K562 (cell line): ENCODE results near the gene GEMIN8. TPM values are rescaled to one million over a fixed set of nuclear protein-coding genes. Genes with fewer than 3 reads are reported as not detected.
A peak's percentile ranks its signal among the peaks of the same experiment; 100 is the strongest.

Experiments
- BRCA1 ChIP-seq, 2 experiments: fragments of 450-650 bp in 1 of 2; sonication (generic) in 1 of 2; formaldehyde crosslinking in 1 of 2; IDR thresholded peaks; 2 replicates each; pipeline versions ENCODE4 v1.5.0 to v1.6.1; 2017 to 2020; ENCODE audit warnings: mild to moderate bottlenecking in 1 of 2, missing genetic modification reagents in 1 of 2
- ESRRA ChIP-seq: fragments of 450-650 bp; IDR thresholded peaks from 2 replicates; pipeline ENCODE4 v1.6.1; 2014; ENCODE audit warnings: low read depth, mild to moderate bottlenecking, moderate library complexity, borderline replicate concordance
- EWSR1 ChIP-seq: fragments of 450-650 bp; IDR thresholded peaks from 2 replicates; pipeline ENCODE4 v1.6.1; 2018; ENCODE audit warnings: borderline replicate concordance, mild to moderate bottlenecking, low read depth, moderate library complexity; ENCODE audit not compliant: partially characterized antibody
- GABPA ChIP-seq: fragments of 200-800 bp; sonication (Bioruptor generic); conservative IDR thresholded peaks from 2 replicates; pipeline ENCODE4 v1.6.1; 2016; ENCODE audit warnings: low read depth, missing genetic modification characterization, missing compliant biosample characterization
- HMG20B ChIP-seq: fragments of 250-450 bp; sonication (Bioruptor Pico); IDR thresholded peaks from 2 replicates; pipeline ENCODE4 v1.5.0; 2021; ENCODE audit warnings: mild to moderate bottlenecking
- KDM4B ChIP-seq, 2 experiments: fragments of 450-650 bp in 1 of 2; sonication (generic) in 1 of 2; IDR thresholded peaks; 2 replicates each; pipeline ENCODE4 v1.6.1; 2016 to 2017; ENCODE audit warnings: borderline replicate concordance in 2 of 2, antibody characterized with exemption in 1 of 2, low read depth in 1 of 2, mild to moderate bottlenecking in 1 of 2
- SPI1 ChIP-seq: IDR thresholded peaks from 2 replicates; pipeline ENCODE4 v1.6.1; 2011; ENCODE audit warnings: low read depth, low read length, control low read depth, borderline replicate concordance
- SRSF9 ChIP-seq: fragments of 200-400 bp; formaldehyde crosslinking; IDR thresholded peaks from 2 replicates; pipeline ENCODE4 v1.6.1; 2017; ENCODE audit warnings: low read depth, low read length, borderline replicate concordance
- TCF7L2 ChIP-seq: fragments of 150-350 bp; IDR thresholded peaks from 2 replicates; pipeline ENCODE4 v1.6.1; 2016; ENCODE audit warnings: low read depth, mild to moderate bottlenecking, low read length, moderate library complexity
- ZNF699 ChIP-seq: fragments of 250-450 bp; sonication (Bioruptor Pico); IDR thresholded peaks from 2 replicates; pipeline ENCODE4 v1.8.0; 2021; ENCODE audit warnings: mild to moderate bottlenecking, moderate library complexity; ENCODE audit not compliant: insufficient replicate concordance
- polyA plus RNA-seq, 8 experiments: library from polyadenylated mRNA; depleted of rRNA in 4 of 8; stranded (reverse) in 5 of 8; unstranded in 3 of 8; fragments of >200 nt; fragmentation: Nextera tagmentation in 2 of 8; fragmentation: Illumina TruSeq in 1 of 8; extraction: Ambion mirVana in 2 of 8; extraction: Trizol in 1 of 8; gene quantifications; 2 replicates each; pipeline versions ENCODE4 v1.2.1 to v1.2.3, GENCODE V29; 2011 to 2014; ENCODE audit warnings: inconsistent platforms in 1 of 8, missing spikeins in 1 of 8
- total RNA-seq, 7 experiments: library from RNA; depleted of rRNA in 6 of 7; stranded (reverse); fragments of >200 nt in 6 of 7; fragmentation: Illumina TruSeq in 2 of 7; extraction: Trizol in 2 of 7; gene quantifications; 2 replicates each; pipeline versions ENCODE4 v1.2.1 to v1.2.3, GENCODE V29; 2011 to 2021; ENCODE audit warnings: low replicate concordance in 1 of 7
- TF ChIP-seq, protein P1 (sequence below): fragments of 450-650 bp; IDR thresholded peaks from 2 replicates; pipeline ENCODE4 v1.6.1; 2016; ENCODE audit warnings: mild to moderate bottlenecking, moderate library complexity
- TF ChIP-seq, protein P2 (sequence below): fragments of 450-650 bp; IDR thresholded peaks from 2 replicates; pipeline ENCODE4 v1.7.1; 2018; ENCODE audit warnings: mild to moderate bottlenecking, low read depth; ENCODE audit not compliant: partially characterized antibody

Gene GEMIN8
- total and polyA plus RNA-seq, 9 of the 15 experiments (the other 6 are each of a cell fraction or from before 2014, with no cell fraction given), result 10.9 to 29.1 (median 16.9) TPM

DNA sequence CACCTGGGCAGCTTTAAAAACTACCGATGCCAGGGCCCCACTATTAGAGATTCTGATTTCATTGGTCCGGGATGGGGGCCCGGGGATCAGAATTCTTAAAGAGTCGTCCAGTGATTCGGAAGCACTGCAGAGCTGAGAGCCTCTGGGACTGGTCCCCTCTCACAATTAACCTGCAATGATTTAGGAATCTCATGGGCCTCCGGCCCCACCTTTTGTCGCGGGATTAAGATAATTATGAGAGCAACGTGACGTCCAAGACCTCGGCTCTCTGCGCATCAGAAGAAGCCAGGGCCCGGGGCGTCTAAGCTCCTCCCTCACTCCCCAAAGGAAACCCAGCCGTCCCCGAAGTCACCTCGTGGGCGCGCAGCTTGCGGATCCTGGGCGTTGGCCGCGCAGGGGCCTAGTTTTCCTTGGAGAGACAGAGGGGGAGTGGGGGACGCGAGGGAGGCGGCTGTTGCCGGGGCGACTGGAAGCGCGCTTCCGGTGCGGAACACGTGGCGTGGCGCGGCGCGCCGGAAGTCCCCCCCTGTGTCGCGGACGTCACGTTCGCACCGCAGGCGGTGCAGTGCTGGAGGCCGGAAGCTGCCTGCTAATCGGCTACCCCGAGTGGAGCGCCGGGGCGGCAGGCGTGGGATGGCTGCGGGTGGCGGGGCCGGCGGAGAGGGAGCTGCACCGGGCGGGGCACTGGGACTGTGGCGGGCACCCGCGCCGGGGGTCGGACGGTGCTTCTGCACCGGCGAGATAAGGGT lies at the start of gene GEMIN8 (continued):
- TF ChIP-seq, protein P1, sequence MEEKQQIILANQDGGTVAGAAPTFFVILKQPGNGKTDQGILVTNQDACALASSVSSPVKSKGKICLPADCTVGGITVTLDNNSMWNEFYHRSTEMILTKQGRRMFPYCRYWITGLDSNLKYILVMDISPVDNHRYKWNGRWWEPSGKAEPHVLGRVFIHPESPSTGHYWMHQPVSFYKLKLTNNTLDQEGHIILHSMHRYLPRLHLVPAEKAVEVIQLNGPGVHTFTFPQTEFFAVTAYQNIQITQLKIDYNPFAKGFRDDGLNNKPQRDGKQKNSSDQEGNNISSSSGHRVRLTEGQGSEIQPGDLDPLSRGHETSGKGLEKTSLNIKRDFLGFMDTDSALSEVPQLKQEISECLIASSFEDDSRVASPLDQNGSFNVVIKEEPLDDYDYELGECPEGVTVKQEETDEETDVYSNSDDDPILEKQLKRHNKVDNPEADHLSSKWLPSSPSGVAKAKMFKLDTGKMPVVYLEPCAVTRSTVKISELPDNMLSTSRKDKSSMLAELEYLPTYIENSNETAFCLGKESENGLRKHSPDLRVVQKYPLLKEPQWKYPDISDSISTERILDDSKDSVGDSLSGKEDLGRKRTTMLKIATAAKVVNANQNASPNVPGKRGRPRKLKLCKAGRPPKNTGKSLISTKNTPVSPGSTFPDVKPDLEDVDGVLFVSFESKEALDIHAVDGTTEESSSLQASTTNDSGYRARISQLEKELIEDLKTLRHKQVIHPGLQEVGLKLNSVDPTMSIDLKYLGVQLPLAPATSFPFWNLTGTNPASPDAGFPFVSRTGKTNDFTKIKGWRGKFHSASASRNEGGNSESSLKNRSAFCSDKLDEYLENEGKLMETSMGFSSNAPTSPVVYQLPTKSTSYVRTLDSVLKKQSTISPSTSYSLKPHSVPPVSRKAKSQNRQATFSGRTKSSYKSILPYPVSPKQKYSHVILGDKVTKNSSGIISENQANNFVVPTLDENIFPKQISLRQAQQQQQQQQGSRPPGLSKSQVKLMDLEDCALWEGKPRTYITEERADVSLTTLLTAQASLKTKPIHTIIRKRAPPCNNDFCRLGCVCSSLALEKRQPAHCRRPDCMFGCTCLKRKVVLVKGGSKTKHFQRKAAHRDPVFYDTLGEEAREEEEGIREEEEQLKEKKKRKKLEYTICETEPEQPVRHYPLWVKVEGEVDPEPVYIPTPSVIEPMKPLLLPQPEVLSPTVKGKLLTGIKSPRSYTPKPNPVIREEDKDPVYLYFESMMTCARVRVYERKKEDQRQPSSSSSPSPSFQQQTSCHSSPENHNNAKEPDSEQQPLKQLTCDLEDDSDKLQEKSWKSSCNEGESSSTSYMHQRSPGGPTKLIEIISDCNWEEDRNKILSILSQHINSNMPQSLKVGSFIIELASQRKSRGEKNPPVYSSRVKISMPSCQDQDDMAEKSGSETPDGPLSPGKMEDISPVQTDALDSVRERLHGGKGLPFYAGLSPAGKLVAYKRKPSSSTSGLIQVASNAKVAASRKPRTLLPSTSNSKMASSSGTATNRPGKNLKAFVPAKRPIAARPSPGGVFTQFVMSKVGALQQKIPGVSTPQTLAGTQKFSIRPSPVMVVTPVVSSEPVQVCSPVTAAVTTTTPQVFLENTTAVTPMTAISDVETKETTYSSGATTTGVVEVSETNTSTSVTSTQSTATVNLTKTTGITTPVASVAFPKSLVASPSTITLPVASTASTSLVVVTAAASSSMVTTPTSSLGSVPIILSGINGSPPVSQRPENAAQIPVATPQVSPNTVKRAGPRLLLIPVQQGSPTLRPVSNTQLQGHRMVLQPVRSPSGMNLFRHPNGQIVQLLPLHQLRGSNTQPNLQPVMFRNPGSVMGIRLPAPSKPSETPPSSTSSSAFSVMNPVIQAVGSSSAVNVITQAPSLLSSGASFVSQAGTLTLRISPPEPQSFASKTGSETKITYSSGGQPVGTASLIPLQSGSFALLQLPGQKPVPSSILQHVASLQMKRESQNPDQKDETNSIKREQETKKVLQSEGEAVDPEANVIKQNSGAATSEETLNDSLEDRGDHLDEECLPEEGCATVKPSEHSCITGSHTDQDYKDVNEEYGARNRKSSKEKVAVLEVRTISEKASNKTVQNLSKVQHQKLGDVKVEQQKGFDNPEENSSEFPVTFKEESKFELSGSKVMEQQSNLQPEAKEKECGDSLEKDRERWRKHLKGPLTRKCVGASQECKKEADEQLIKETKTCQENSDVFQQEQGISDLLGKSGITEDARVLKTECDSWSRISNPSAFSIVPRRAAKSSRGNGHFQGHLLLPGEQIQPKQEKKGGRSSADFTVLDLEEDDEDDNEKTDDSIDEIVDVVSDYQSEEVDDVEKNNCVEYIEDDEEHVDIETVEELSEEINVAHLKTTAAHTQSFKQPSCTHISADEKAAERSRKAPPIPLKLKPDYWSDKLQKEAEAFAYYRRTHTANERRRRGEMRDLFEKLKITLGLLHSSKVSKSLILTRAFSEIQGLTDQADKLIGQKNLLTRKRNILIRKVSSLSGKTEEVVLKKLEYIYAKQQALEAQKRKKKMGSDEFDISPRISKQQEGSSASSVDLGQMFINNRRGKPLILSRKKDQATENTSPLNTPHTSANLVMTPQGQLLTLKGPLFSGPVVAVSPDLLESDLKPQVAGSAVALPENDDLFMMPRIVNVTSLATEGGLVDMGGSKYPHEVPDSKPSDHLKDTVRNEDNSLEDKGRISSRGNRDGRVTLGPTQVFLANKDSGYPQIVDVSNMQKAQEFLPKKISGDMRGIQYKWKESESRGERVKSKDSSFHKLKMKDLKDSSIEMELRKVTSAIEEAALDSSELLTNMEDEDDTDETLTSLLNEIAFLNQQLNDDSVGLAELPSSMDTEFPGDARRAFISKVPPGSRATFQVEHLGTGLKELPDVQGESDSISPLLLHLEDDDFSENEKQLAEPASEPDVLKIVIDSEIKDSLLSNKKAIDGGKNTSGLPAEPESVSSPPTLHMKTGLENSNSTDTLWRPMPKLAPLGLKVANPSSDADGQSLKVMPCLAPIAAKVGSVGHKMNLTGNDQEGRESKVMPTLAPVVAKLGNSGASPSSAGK, result peak; percentile 45
- no peak for TF ChIP-seq SRSF9
- peak; percentile 26; the same call in 1 of the 2 replicates for TF ChIP-seq ESRRA
- no peak for TF ChIP-seq ZNF699 (CRISPR knock-in tag)
- TF ChIP-seq EWSR1, result no peak
- no peak for TF ChIP-seq TCF7L2
- no peak for TF ChIP-seq HMG20B (CRISPR knock-in tag)
- TF ChIP-seq SPI1, result no peak
- TF ChIP-seq KDM4B (IDR thresholded peaks at IDR 0.05; ENCODE audit: borderline replicate concordance in 2 of 2, low read depth in 1 of 2), result peak in 1 of 2 experiments; percentile 94; a peak in 2 of 4 replicates
- peak; percentile 98 for TF ChIP-seq GABPA
- TF ChIP-seq, protein P2, sequence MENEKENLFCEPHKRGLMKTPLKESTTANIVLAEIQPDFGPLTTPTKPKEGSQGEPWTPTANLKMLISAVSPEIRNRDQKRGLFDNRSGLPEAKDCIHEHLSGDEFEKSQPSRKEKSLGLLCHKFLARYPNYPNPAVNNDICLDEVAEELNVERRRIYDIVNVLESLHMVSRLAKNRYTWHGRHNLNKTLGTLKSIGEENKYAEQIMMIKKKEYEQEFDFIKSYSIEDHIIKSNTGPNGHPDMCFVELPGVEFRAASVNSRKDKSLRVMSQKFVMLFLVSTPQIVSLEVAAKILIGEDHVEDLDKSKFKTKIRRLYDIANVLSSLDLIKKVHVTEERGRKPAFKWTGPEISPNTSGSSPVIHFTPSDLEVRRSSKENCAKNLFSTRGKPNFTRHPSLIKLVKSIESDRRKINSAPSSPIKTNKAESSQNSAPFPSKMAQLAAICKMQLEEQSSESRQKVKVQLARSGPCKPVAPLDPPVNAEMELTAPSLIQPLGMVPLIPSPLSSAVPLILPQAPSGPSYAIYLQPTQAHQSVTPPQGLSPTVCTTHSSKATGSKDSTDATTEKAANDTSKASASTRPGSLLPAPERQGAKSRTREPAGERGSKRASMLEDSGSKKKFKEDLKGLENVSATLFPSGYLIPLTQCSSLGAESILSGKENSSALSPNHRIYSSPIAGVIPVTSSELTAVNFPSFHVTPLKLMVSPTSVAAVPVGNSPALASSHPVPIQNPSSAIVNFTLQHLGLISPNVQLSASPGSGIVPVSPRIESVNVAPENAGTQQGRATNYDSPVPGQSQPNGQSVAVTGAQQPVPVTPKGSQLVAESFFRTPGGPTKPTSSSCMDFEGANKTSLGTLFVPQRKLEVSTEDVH, result peak; percentile 76
- no peak for TF ChIP-seq BRCA1 (IDR thresholded peaks at IDR 0.05)
- TF ChIP-seq BRCA1 (CRISPR knock-in tag; IDR thresholded peaks at IDR 0.05), result no peak
